GM12878 (cell line): Measurements from ENCODE around the gene PLAGL1. TPM values are rescaled to one million over a fixed set of nuclear protein-coding genes. Genes with fewer than 3 reads are reported as not detected.

Experiments used
- ATAC-seq: fragments of 200-7000 bp; cut with Tn5 transposase; 3 replicates; pipeline ENCODE4 v1.9.1; 2020; ENCODE audit warnings: mild to moderate bottlenecking, moderate library complexity
- BruUV-seq: library from RNA; stranded (reverse); fragments of 400-500 nt; replicated peaks from 2 replicates; lab custom pipeline; 2021; lab: Mats Ljungman, UMichigan
- CTCF ChIA-PET: fragments of 300-600 bp; sonication (Branson Sonifier 250); formaldehyde crosslinking; extraction: SDS; loops from one replicate; lab custom pipeline; 2021; ENCODE audit warnings: inconsistent platforms; lab: Yijun Ruan, JAX
- POLR2A ChIA-PET: fragments of 350-600 bp; formaldehyde crosslinking; extraction: SDS; loops from one replicate; lab custom pipeline; 2021; ENCODE audit warnings: inconsistent platforms; lab: Charles Lee
- RAD21 ChIA-PET: fragments of 300-600 bp; sonication (Branson Sonifier 250); formaldehyde crosslinking; loops from one replicate; lab custom pipeline; 2023; ENCODE audit warnings: antibody characterized with exemption; ENCODE audit not compliant: unreplicated experiment; lab: Charles Lee
- SMC1A ChIA-PET: fragments of 300-600 bp; sonication (Branson Sonifier 250); formaldehyde crosslinking; loops from one replicate; lab custom pipeline; 2023; ENCODE audit not compliant: unreplicated experiment, uncharacterized antibody; lab: Charles Lee
- DNase-seq: peaks from one replicate; pipeline ENCODE4 v3.0.0-alpha.2; 2011; ENCODE audit warnings: low read depth, low spot score
- FAIRE-seq: peaks from 3 replicates; lab custom pipeline; 2011; peaks lifted over from hg19 to GRCh38; lab: Jason Lieb, UNC
- H2AFZ ChIP-seq: 2 replicates; pipeline ENCODE4 v1.6.0; 2011; ENCODE audit warnings: low read depth, low read length, control low read depth; ENCODE audit not compliant: control insufficient read depth
- H3K27ac ChIP-seq: 2 replicates; pipeline ENCODE4 v1.5.1; 2011; ENCODE audit warnings: control low read depth; ENCODE audit not compliant: control insufficient read depth, insufficient read depth
- H3K27me3 ChIP-seq, 2 experiments: replicated peaks in 1 of 2; 2 replicates each; pipeline versions ENCODE4 v1.6.0 to v1.6.1; 2011; ENCODE audit warnings: low read length in 1 of 2; ENCODE audit not compliant: control insufficient read depth in 2 of 2, insufficient read depth in 2 of 2
- H3K36me3 ChIP-seq, 2 experiments: 2 replicates each; pipeline ENCODE4 v1.5.1; 2011; ENCODE audit warnings: low read length in 1 of 2; ENCODE audit not compliant: control insufficient read depth in 2 of 2, insufficient read depth in 2 of 2
- H3K4me1 ChIP-seq: 2 replicates; pipeline ENCODE4 v1.6.1; 2011; ENCODE audit warnings: mild to moderate bottlenecking, low read length, moderate library complexity, mixed read lengths; ENCODE audit not compliant: control insufficient read depth, insufficient read depth
- H3K4me2 ChIP-seq: 2 replicates; pipeline ENCODE4 v1.6.0; 2011; ENCODE audit warnings: control low read depth; ENCODE audit not compliant: control insufficient read depth, insufficient read depth
- H3K4me3 ChIP-seq: fragments of 200-600 bp; sonication (generic); 2 replicates; pipeline ENCODE4 v1.5.1; 2016
- H3K79me2 ChIP-seq: 2 replicates; pipeline ENCODE4 v1.6.0; 2011; ENCODE audit warnings: low read length; ENCODE audit not compliant: control insufficient read depth, insufficient read depth
- H3K9ac ChIP-seq: 2 replicates; pipeline ENCODE4 v1.8.0; 2011; ENCODE audit warnings: low read length, control low read depth, mixed read lengths; ENCODE audit not compliant: control insufficient read depth, insufficient read depth
- H3K9me3 ChIP-seq: replicated peaks from 3 replicates; pipeline ENCODE4 v1.5.1; 2011; ENCODE audit warnings: mild to moderate bottlenecking, low read length; ENCODE audit not compliant: control insufficient read depth, insufficient read depth
- H4K20me1 ChIP-seq: 2 replicates; pipeline ENCODE4 v1.6.0; 2011; ENCODE audit not compliant: control insufficient read depth, insufficient read depth
- ATF7 ChIP-seq: fragments of 450-650 bp; IDR thresholded peaks from 2 replicates; pipeline ENCODE4 v1.6.1; 2016; ENCODE audit warnings: low read depth, mild to moderate bottlenecking
- BHLHE40 ChIP-seq, 2 experiments: fragments of 450-650 bp in 1 of 2; IDR thresholded peaks; 2 replicates each; pipeline ENCODE4 v1.6.1; 2011 to 2017; ENCODE audit warnings: low read depth in 2 of 2, borderline replicate concordance in 1 of 2, improper control_type of control experiment in 1 of 2, low read length in 1 of 2, mild to moderate bottlenecking in 1 of 2
- LARP7 ChIP-seq: fragments of 450-650 bp; IDR thresholded peaks from 2 replicates; pipeline ENCODE4 v1.6.1; 2017; ENCODE audit warnings: mild to moderate bottlenecking
- MEF2B ChIP-seq: fragments of 450-650 bp; IDR thresholded peaks from 2 replicates; pipeline ENCODE4 v1.6.1; 2018; ENCODE audit warnings: mild to moderate bottlenecking, moderate library complexity; ENCODE audit not compliant: partially characterized antibody, poor library complexity, severe bottlenecking
- NFXL1 ChIP-seq: fragments of 450-650 bp; IDR thresholded peaks from 2 replicates; pipeline ENCODE4 v1.6.1; 2017; ENCODE audit warnings: antibody characterized with exemption, mild to moderate bottlenecking, borderline replicate concordance
- NRF1 ChIP-seq: conservative IDR thresholded peaks from 2 replicates; pipeline ENCODE4 v1.6.1; 2011; ENCODE audit warnings: mild to moderate bottlenecking, low read depth, low read length, improper control_type of control experiment
- POLR2AphosphoS2 ChIP-seq: IDR thresholded peaks from 2 replicates; pipeline ENCODE4 v1.6.1; 2011; ENCODE audit warnings: low read depth, mild to moderate bottlenecking, low read length, improper control_type of control experiment, moderate library complexity
- SUPT20H ChIP-seq: IDR thresholded peaks from 2 replicates; pipeline ENCODE4 v1.6.1; 2011; ENCODE audit warnings: low read depth, mild to moderate bottlenecking, low read length, moderate library complexity, borderline replicate concordance; ENCODE audit not compliant: control insufficient read depth
- ZNF24 ChIP-seq: fragments of 450-650 bp; IDR thresholded peaks from 2 replicates; pipeline ENCODE4 v1.6.1; 2017; ENCODE audit warnings: antibody characterized with exemption, mild to moderate bottlenecking
- WGBS: methylation state at CpG from one replicate; pipeline ENCODE4 v1.1.6; 2016; ENCODE audit warnings: low lambda C conversion rate; ENCODE audit not compliant: insufficient replicate concordance, insufficient coverage; ENCODE audit errors: missing lambda C conversion rate; 5-methylcytosine and 5-hydroxymethylcytosine counted together
- in situ Hi-C: fragments of 300-500 bp; cut with MboI; formaldehyde crosslinking; loops from 9 replicates; pipeline ENCODE4 v1.14.3; 2018; ENCODE audit warnings: mixed read lengths
- intact Hi-C: fragments of 100-400 bp; cut with micrococcal nuclease; formaldehyde crosslinking; loops from one replicate; pipeline ENCODE4 v1.14.2; 2022; ENCODE audit not compliant: unreplicated experiment
- polyA plus RNA-seq, 11 experiments: library from polyadenylated mRNA; depleted of rRNA in 4 of 11; unstranded in 6 of 11; stranded (reverse) in 5 of 11; fragments of >200 nt; fragmentation: Nextera tagmentation in 4 of 11; fragmentation: Illumina TruSeq in 1 of 11; extraction: Ambion mirVana in 4 of 11; extraction: Trizol in 1 of 11; gene quantifications; 1 replicate in 1 of 11; 2 replicates in 10 of 11; pipeline versions ENCODE4 v1.2.1 to v1.2.3, GENCODE V29; 2011 to 2016; ENCODE audit warnings: inconsistent platforms in 2 of 11, missing spikeins in 2 of 11, low read depth in 1 of 11
- total RNA-seq, 4 experiments: library from RNA; depleted of rRNA in 3 of 4; stranded (reverse); fragments of >200 nt in 3 of 4; fragmentation: Illumina TruSeq in 1 of 4; extraction: Trizol in 1 of 4; gene quantifications; 2 replicates each; pipeline versions ENCODE4 v1.2.1 to v1.2.3, GENCODE V29; 2013 to 2021
- TF ChIP-seq, protein P1 (sequence below): fragments of 450-650 bp; IDR thresholded peaks from 2 replicates; pipeline ENCODE4 v1.6.1; 2017; ENCODE audit warnings: mild to moderate bottlenecking
- TF ChIP-seq, protein P2 (sequence below): IDR thresholded peaks from 2 replicates; pipeline ENCODE4 v1.6.1; 2011; ENCODE audit warnings: borderline replicate concordance, low read depth, mild to moderate bottlenecking, moderate library complexity, mixed read lengths, low read length; ENCODE audit not compliant: insufficient read depth; ENCODE audit errors: extremely low read length
- TF ChIP-seq, protein P3 (sequence below): IDR thresholded peaks from 2 replicates; pipeline ENCODE4 v1.6.1; 2011; ENCODE audit warnings: low read depth, low read length, improper control_type of control experiment, borderline replicate concordance

The PLAGL1 gene
- total and polyA plus RNA-seq, 10 of the 15 experiments (the other 5 are each of a cell fraction or from before 2014, with no cell fraction given) = 2.6 to 19.1 (median 5.7) TPM

DNA sequence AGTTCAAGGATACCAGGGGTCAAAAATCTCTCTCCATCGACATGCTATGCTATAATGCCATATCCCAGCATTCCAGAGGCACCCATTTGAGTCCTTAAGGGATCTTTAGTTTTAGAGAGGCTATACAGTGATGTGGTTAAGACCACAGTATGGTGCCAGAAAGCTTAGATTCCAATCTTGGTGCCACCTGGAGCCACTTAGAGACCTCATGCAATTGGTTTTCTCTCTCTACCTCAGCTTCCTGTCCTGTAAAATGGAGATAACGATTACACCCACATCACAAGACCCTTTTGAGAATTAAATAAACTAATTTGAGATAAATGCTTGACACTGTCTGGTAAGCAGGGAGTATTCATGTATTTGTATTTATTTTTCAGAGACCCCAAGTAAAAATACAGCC lies 39.0 kb downstream of the PLAGL1 start:
- H3K4me2 ChIP-seq = no peak overlapping the region
- no peak overlapping the region for H3K27ac ChIP-seq
- no TSS peak for BruUV-seq
- no peak overlapping the region for H3K9ac ChIP-seq
- no peaks in the 10 kb centered on the region for H3K27me3 ChIP-seq
- in situ Hi-C loops (no loop called here), intact Hi-C loops (no loop called here)
- no peak overlapping the region for H3K4me3 ChIP-seq
- no peaks in the 10 kb centered on the region for H4K20me1 ChIP-seq
- ChIA-PET RAD21 (no interaction called here), SMC1A (no interaction called here), POLR2A (no interaction called here), CTCF (interaction anchor here (0.6 to 1.3 kb wide), 2 partner anchors 44 to 134 kb away, joined by 3 read pairs; no protein-coding TSS in a partner anchor)
- TF ChIP-seq NRF1 (no peak), LARP7 (no peak), ATF7 (no peak), ZNF24 (no peak), NFXL1 (no peak), POLR2AphosphoS2 (no peak), MEF2B (no peak), SUPT20H (no peak), BHLHE40 (IDR thresholded peaks at IDR 0.05; ENCODE audit: borderline replicate concordance in 1 of 2, low read depth in 2 of 2, low read length in 1 of 2) (no peak)
- TF ChIP-seq, protein P1, sequence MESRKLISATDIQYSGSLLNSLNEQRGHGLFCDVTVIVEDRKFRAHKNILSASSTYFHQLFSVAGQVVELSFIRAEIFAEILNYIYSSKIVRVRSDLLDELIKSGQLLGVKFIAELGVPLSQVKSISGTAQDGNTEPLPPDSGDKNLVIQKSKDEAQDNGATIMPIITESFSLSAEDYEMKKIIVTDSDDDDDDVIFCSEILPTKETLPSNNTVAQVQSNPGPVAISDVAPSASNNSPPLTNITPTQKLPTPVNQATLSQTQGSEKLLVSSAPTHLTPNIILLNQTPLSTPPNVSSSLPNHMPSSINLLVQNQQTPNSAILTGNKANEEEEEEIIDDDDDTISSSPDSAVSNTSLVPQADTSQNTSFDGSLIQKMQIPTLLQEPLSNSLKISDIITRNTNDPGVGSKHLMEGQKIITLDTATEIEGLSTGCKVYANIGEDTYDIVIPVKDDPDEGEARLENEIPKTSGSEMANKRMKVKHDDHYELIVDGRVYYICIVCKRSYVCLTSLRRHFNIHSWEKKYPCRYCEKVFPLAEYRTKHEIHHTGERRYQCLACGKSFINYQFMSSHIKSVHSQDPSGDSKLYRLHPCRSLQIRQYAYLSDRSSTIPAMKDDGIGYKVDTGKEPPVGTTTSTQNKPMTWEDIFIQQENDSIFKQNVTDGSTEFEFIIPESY = no peak
- TF ChIP-seq, protein P2, sequence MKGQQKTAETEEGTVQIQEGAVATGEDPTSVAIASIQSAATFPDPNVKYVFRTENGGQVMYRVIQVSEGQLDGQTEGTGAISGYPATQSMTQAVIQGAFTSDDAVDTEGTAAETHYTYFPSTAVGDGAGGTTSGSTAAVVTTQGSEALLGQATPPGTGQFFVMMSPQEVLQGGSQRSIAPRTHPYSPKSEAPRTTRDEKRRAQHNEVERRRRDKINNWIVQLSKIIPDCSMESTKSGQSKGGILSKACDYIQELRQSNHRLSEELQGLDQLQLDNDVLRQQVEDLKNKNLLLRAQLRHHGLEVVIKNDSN = no peak
- TF ChIP-seq, protein P3, sequence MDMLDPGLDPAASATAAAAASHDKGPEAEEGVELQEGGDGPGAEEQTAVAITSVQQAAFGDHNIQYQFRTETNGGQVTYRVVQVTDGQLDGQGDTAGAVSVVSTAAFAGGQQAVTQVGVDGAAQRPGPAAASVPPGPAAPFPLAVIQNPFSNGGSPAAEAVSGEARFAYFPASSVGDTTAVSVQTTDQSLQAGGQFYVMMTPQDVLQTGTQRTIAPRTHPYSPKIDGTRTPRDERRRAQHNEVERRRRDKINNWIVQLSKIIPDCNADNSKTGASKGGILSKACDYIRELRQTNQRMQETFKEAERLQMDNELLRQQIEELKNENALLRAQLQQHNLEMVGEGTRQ = no peak
- WGBS = 3% methylated on average over 2 of the region's 2 CpGs
- no peaks in the 10 kb centered on the region for H3K4me1 ChIP-seq
- H2AFZ ChIP-seq = no peak overlapping the region
- H3K9me3 ChIP-seq = no peaks in the 10 kb centered on the region
- ATAC-seq (no peak), FAIRE-seq (no peak), DNase-seq (no peak)
- H3K79me2 ChIP-seq = no peaks in the 10 kb centered on the region
- peaks cover 0 to 3% of the 10 kb centered on the region in 2 experiments; a peak in 2 of 4 replicates for H3K36me3 ChIP-seq
